ENCODE results near the gene OR6K2.

OR6K2 gene

GRCh38 chr1:158681606-158682005 lies 18.8 kb downstream of the OR6K2 start:
- DNase-seq, result peak; percentile 53 to 54

- DNase-seq, result no peak
Observed at GRCh38 chr1:158679289-158679688, 21.2 kb downstream of the OR6K2 start.

GRCh38 chr1:158675563-158676323 lies 24.7 kb downstream of the OR6K2 start:
- no peak for DNase-seq

- DNase-seq, result no peak
Observed at GRCh38 chr1:158674302-158674701, 26.1 kb downstream of the OR6K2 start.

GRCh38 chr1:158666037-158666436 lies 34.4 kb downstream of the OR6K2 start:
- DNase-seq, result no peak

GRCh38 chr1:158654571-158654970 lies 45.9 kb downstream of the OR6K2 start:
- peak; percentile 32 to 56 for DNase-seq

GRCh38 chr1:158654086-158654485 lies 46.4 kb downstream of the OR6K2 start:
- peak; percentile 37 to 62 for DNase-seq

- no peak for DNase-seq
Observed at GRCh38 chr1:158652721-158653334, 47.6 kb downstream of the OR6K2 start.
